ENCODE data around the gene DENND5B. TPM values are rescaled to one million over a fixed set of nuclear protein-coding genes. Genes with fewer than 3 reads are reported as not detected.
"Not testable (repeated sequence)": the region's sequence is repeated elsewhere in the genome, so short reads cannot be mapped to it uniquely, and the experiment has no call there.

Gene DENND5B
- total RNA-seq, 4 donors from 2014 or later, result 4.6 to 6.4 (median 5.4) TPM

- TF ChIP-seq POLR2A (IDR thresholded peaks at IDR 0.05), result no peak
- no peak for TF ChIP-seq CTCF (IDR thresholded peaks at IDR 0.05)
- 77 to 85% methylated on average over 6 of the region's 6 CpGs for WGBS, 2 donors
- no peak overlapping the region for H3K4me3 ChIP-seq (ENCODE audit: low read depth, poor library complexity, severe bottlenecking)
- intact Hi-C loops (cut with DNase I; ENCODE audit: low total_unique reads), result no loop called here
- no peak for DNase-seq (ENCODE audit: low spot score in 2 of 2)
Measured at GRCh38 chr12:31584782-31585181, 6.2 kb downstream of the DENND5B start.

- 87 to 88% methylated on average over 2 of the region's 2 CpGs for WGBS, 2 donors
- no peak for TF ChIP-seq CTCF (IDR thresholded peaks at IDR 0.05)
- TF ChIP-seq POLR2A (IDR thresholded peaks at IDR 0.05), result no peak
Measured at GRCh38 chr12:31583878-31584277, 7.1 kb downstream of the DENND5B start.

GRCh38 chr12:31582155-31582554 lies 8.8 kb downstream of the DENND5B start:
- TF ChIP-seq POLR2A (IDR thresholded peaks at IDR 0.05) (no peak), CTCF (IDR thresholded peaks at IDR 0.05) (no peak)
- no peak overlapping the region for H3K4me3 ChIP-seq (ENCODE audit: low read depth, poor library complexity, severe bottlenecking)
- DNase-seq (ENCODE audit: low spot score in 2 of 2), result no peak
- intact Hi-C loops (cut with DNase I; ENCODE audit: low total_unique reads), result no loop called here
- 81 to 86% methylated on average over 3 of the region's 3 CpGs for WGBS, 2 donors

More at GRCh38 chr12:31583878-31584277, 7.1 kb downstream of the DENND5B start:
- DNase-seq (ENCODE audit: low spot score in 2 of 2), result no peak
- intact Hi-C loops (cut with DNase I; ENCODE audit: low total_unique reads), result no loop called here
- H3K4me3 ChIP-seq (ENCODE audit: low read depth, poor library complexity, severe bottlenecking), result no peak overlapping the region

- no peak overlapping the region for H3K4me3 ChIP-seq (ENCODE audit: low read depth, poor library complexity, severe bottlenecking)
- DNase-seq (ENCODE audit: low spot score in 2 of 2), result no peak
- TF ChIP-seq POLR2A (IDR thresholded peaks at IDR 0.05), result no peak
- TF ChIP-seq CTCF (IDR thresholded peaks at IDR 0.05), result no peak
- WGBS, 2 donors, result 45 to 52% methylated on average over 2 of the region's 2 CpGs
- intact Hi-C loops (cut with DNase I; ENCODE audit: low total_unique reads), result no loop called here
Measured at GRCh38 chr12:31578632-31579031, 12.3 kb downstream of the DENND5B start.

GRCh38 chr12:31574803-31575575 lies 15.9 kb downstream of the DENND5B start:
- intact Hi-C loops (cut with DNase I; ENCODE audit: low total_unique reads), result no loop called here
- DNase-seq (ENCODE audit: low spot score in 2 of 2), result no peak
- TF ChIP-seq POLR2A (IDR thresholded peaks at IDR 0.05) (no peak), CTCF (IDR thresholded peaks at IDR 0.05) (no peak)
- WGBS, 2 donors, result 60 to 64% methylated on average over 2 of the region's 2 CpGs
- no peak overlapping the region for H3K4me3 ChIP-seq (ENCODE audit: low read depth, poor library complexity, severe bottlenecking)

GRCh38 chr12:31574367-31574766 lies 16.6 kb downstream of the DENND5B start:
- intact Hi-C loops (cut with DNase I; ENCODE audit: low total_unique reads); H3K4me3 ChIP-seq (ENCODE audit: low read depth, poor library complexity, severe bottlenecking): not testable (repeated sequence)

More at GRCh38 chr12:31574367-31574766, 16.6 kb downstream of the DENND5B start:
- WGBS, 2 donors, result 83 to 86% methylated on average over 7 of the region's 7 CpGs
- not testable (repeated sequence) for DNase-seq (ENCODE audit: low spot score in 2 of 2)

All from lower leg skin (tissue), 4 donors.